ENCODE results near the gene E2F4. TPM values are rescaled to one million over a fixed set of nuclear protein-coding genes. Genes with fewer than 3 reads are reported as not detected.

E2F4 gene
- total and polyA plus RNA-seq, 2 experiments from 2014 or later = 70.4 to 72.4 TPM

- Histone ChIP-seq H3K9me2 (replicated peaks; ENCODE audit: insufficient read depth) (no peaks in the 10 kb centered on the region), H3K4me1 (ENCODE audit: insufficient read depth) (peaks cover 38% of the 10 kb centered on the region), H3K79me2 (no peaks in the 10 kb centered on the region), H3K4me2 (peak overlapping the region; percentile 90), H3K36me3 (replicated peaks; ENCODE audit: insufficient read depth, low read depth) (no peaks in the 10 kb centered on the region), H3K27ac (no peak overlapping the region), H3K4me3 (no peak overlapping the region), H3K9me3 (ENCODE audit: low read depth) (no peaks in the 10 kb centered on the region), H3K27me3 (peaks cover 75% of the 10 kb centered on the region), H4K20me1 (ENCODE audit: insufficient read depth, poor library complexity, severe bottlenecking) (peaks cover 4% of the 10 kb centered on the region), H2AFZ (no peak overlapping the region)
- 2% methylated on average over 27 of the region's 34 CpGs for WGBS (ENCODE audit: low lambda C conversion rate, missing lambda C conversion rate)
- DNase-seq (ENCODE audit: low spot score) = no peak
- TF ChIP-seq EZH2 (IDR thresholded peaks at IDR 0.05; ENCODE audit: borderline replicate concordance) (peak; percentile 6), EZH2phosphoT487 (IDR thresholded peaks at IDR 0.05; ENCODE audit: low read depth, severe bottlenecking, unreplicated experiment) (no peak)
Observed at GRCh38 chr16:67163999-67164558, 27.9 kb upstream of the E2F4 start.

GRCh38 chr16:67164599-67165061, 27.3 kb upstream of the E2F4 start, which contains the start of gene HSF4:
HSF4 (plus strand) TSS chr16:67164745; CDS start chr16:67164812, 67 bp downstream.
- H3K27me3 ChIP-seq = peaks cover 75% of the 10 kb centered on the region
- H4K20me1 ChIP-seq (ENCODE audit: insufficient read depth, poor library complexity, severe bottlenecking) = peaks cover 4% of the 10 kb centered on the region
- no peak within 1 kb of the TSS for H3K4me3 ChIP-seq
- H3K4me1 ChIP-seq (ENCODE audit: insufficient read depth) = peaks cover 41% of the 10 kb centered on the region
- TF ChIP-seq EZH2phosphoT487 (IDR thresholded peaks at IDR 0.05; ENCODE audit: low read depth, severe bottlenecking, unreplicated experiment) = peak; percentile 52
- no peak for TF ChIP-seq CTCF (IDR thresholded peaks at IDR 0.05; ENCODE audit: poor library complexity)
- TF ChIP-seq EZH2 (IDR thresholded peaks at IDR 0.05; ENCODE audit: borderline replicate concordance) = peak; percentile 40
- H3K36me3 ChIP-seq (replicated peaks; ENCODE audit: insufficient read depth, low read depth) = no peaks in the 10 kb centered on the region
- no peaks in the 10 kb centered on the region for H3K79me2 ChIP-seq
- peak; percentile 59 for DNase-seq (ENCODE audit: low spot score)
- peak within 1 kb of the TSS; percentile 26 for H2AFZ ChIP-seq
- no peak within 1 kb of the TSS for H3K27ac ChIP-seq
- peak within 1 kb of the TSS; percentile 90 for H3K4me2 ChIP-seq
- H3K9me3 ChIP-seq (ENCODE audit: low read depth) = no peaks in the 10 kb centered on the region
- WGBS (ENCODE audit: low lambda C conversion rate, missing lambda C conversion rate) = 4% methylated on average over 40 of the region's 41 CpGs
- H3K9me2 ChIP-seq (replicated peaks; ENCODE audit: insufficient read depth) = no peaks in the 10 kb centered on the region

GRCh38 chr16:67165121-67166078, 26.6 kb upstream of the E2F4 start:
- no peak overlapping the region for H3K4me3 ChIP-seq

More at GRCh38 chr16:67165121-67166078, 26.6 kb upstream of the E2F4 start:
- no peaks in the 10 kb centered on the region for H3K36me3 ChIP-seq (replicated peaks; ENCODE audit: insufficient read depth, low read depth)
- peaks cover 4% of the 10 kb centered on the region for H4K20me1 ChIP-seq (ENCODE audit: insufficient read depth, poor library complexity, severe bottlenecking)
- H3K79me2 ChIP-seq = no peaks in the 10 kb centered on the region
- no peaks in the 10 kb centered on the region for H3K9me2 ChIP-seq (replicated peaks; ENCODE audit: insufficient read depth)
- H3K9me3 ChIP-seq (ENCODE audit: low read depth) = no peaks in the 10 kb centered on the region
- H2AFZ ChIP-seq = peak overlapping the region; percentile 26
- 8% methylated on average over 72 of the region's 85 CpGs for WGBS (ENCODE audit: low lambda C conversion rate, missing lambda C conversion rate)
- H3K4me1 ChIP-seq (ENCODE audit: insufficient read depth) = peaks cover 47% of the 10 kb centered on the region
- TF ChIP-seq EZH2phosphoT487 (IDR thresholded peaks at IDR 0.05; ENCODE audit: low read depth, severe bottlenecking, unreplicated experiment) (peak; percentile 63), EZH2 (IDR thresholded peaks at IDR 0.05; ENCODE audit: borderline replicate concordance) (peak; percentile 90), CTCF (IDR thresholded peaks at IDR 0.05; ENCODE audit: poor library complexity) (no peak)
- DNase-seq (ENCODE audit: low spot score) = no peak
- H3K27me3 ChIP-seq = peaks cover 75% of the 10 kb centered on the region
- no peak overlapping the region for H3K27ac ChIP-seq
- H3K4me2 ChIP-seq = peak overlapping the region; percentile 90
